HG02610 (cell line): ENCODE results near the gene BCAR3.
"Not testable (repeated sequence)": the region's sequence is repeated elsewhere in the genome, so short reads cannot be mapped to it uniquely, and the experiment has no call there.

ENCODE experiments used
- ATAC-seq: cut with Tn5 transposase; IDR thresholded peaks from one replicate; pipeline ENCODE4 v1.9.1; 2021; ENCODE audit warnings: mild to moderate bottlenecking, moderate library complexity; ENCODE audit not compliant: unreplicated experiment

The BCAR3 gene

GRCh38 chr1:93690341-93690740 lies 8.7 kb upstream of the BCAR3 start:
- ATAC-seq = no peak

GRCh38 chr1:93689521-93690223 lies 8.0 kb upstream of the BCAR3 start:
- no peak for ATAC-seq

- ATAC-seq = no peak
Observed at GRCh38 chr1:93687542-93687941, 5.9 kb upstream of the BCAR3 start.

GRCh38 chr1:93686504-93687250 lies 5.0 kb upstream of the BCAR3 start:
- ATAC-seq = no peak

GRCh38 chr1:93685918-93686317 lies 4.3 kb upstream of the BCAR3 start:
- ATAC-seq = no peak

GRCh38 chr1:93683234-93683633 lies 1.6 kb upstream of the BCAR3 start:
- ATAC-seq = no peak

GRCh38 chr1:93681989-93682412 lies 364 bp upstream of the BCAR3 start:
- no peak for ATAC-seq

- ATAC-seq = peak; percentile 74
Observed at GRCh38 chr1:93680420-93681100, 1.1 kb downstream of the BCAR3 start.

- no peak for ATAC-seq
Observed at GRCh38 chr1:93680076-93680419, 1.6 kb downstream of the BCAR3 start.

GRCh38 chr1:93679546-93679945 lies 2.1 kb downstream of the BCAR3 start:
- no peak for ATAC-seq

- no peak for ATAC-seq
Observed at GRCh38 chr1:93678946-93679480, 2.6 kb downstream of the BCAR3 start.

- ATAC-seq = no peak
Observed at GRCh38 chr1:93678491-93678890, 3.1 kb downstream of the BCAR3 start.

GRCh38 chr1:93677729-93678128 lies 3.9 kb downstream of the BCAR3 start:
- ATAC-seq = no peak

GRCh38 chr1:93676427-93676826 lies 5.2 kb downstream of the BCAR3 start:
- ATAC-seq = no peak

GRCh38 chr1:93675931-93676330 lies 5.7 kb downstream of the BCAR3 start:
- no peak for ATAC-seq

- no peak for ATAC-seq
Observed at GRCh38 chr1:93675271-93675670, 6.4 kb downstream of the BCAR3 start.

GRCh38 chr1:93674071-93674470 lies 7.6 kb downstream of the BCAR3 start:
- not testable (repeated sequence) for ATAC-seq

GRCh38 chr1:93673163-93673829 lies 8.3 kb downstream of the BCAR3 start:
- no peak for ATAC-seq

GRCh38 chr1:93672477-93673162 lies 9.0 kb downstream of the BCAR3 start:
- ATAC-seq = no peak

GRCh38 chr1:93672069-93672468 lies 9.6 kb downstream of the BCAR3 start:
- ATAC-seq = no peak
